ENCODE measurements around the gene SND1. TPM values are rescaled to one million over a fixed set of nuclear protein-coding genes. Genes with fewer than 3 reads are reported as not detected.

SND1 gene
- total and polyA plus RNA-seq, 2 donors (not counting 1 experiment from before 2014, with no cell fraction given), result 137 to 174 TPM

GRCh38 chr7:128037880-128038619 is 386.1 kb downstream of the SND1 start:
- no peaks in the 10 kb centered on the region for H3K36me3 ChIP-seq (ENCODE audit: control insufficient read depth, insufficient read depth, low read length)
- no peaks in the 10 kb centered on the region for H3K9me3 ChIP-seq (ENCODE audit: control insufficient read depth, insufficient read depth, low read depth, low read length)
- H4K20me1 ChIP-seq (ENCODE audit: control insufficient read depth, extremely low read depth, insufficient read depth, low read length), result no peaks in the 10 kb centered on the region
- TF ChIP-seq CTCF (conservative IDR thresholded peaks at IDR 0.05 in 1 of 2, IDR thresholded peaks at IDR 0.05 in 1 of 2; ENCODE audit: low read depth in 1 of 2, low read length in 2 of 2), result no peak
- TF ChIP-seq EZH2 (IDR thresholded peaks at IDR 0.05; ENCODE audit: low read length, missing control alignments), result no peak
- no peak for DNase-seq (ENCODE audit: low read depth in 2 of 2)
- H3K27me3 ChIP-seq (ENCODE audit: control insufficient read depth, insufficient read depth, low read length), result no peaks in the 10 kb centered on the region
- H3K9ac ChIP-seq (ENCODE audit: insufficient read depth, low read length), result no peak overlapping the region
- peaks cover 2% of the 10 kb centered on the region for H3K4me1 ChIP-seq (ENCODE audit: control insufficient read depth, extremely low read depth, insufficient read depth, low read length)
- no peak overlapping the region for H2AFZ ChIP-seq (ENCODE audit: low read length)
- H3K4me2 ChIP-seq (ENCODE audit: extremely low read depth, insufficient read depth, low read length), result no peak overlapping the region
- H3K4me3 ChIP-seq (replicated peaks in 1 of 4; ENCODE audit: control extremely low read depth in 1 of 4, insufficient read depth in 1 of 4, low read depth in 3 of 4, low read length in 4 of 4), result no peak overlapping the region
- H3K27ac ChIP-seq (ENCODE audit: insufficient read depth, low read length), result no peak overlapping the region
- H3K79me2 ChIP-seq (ENCODE audit: control insufficient read depth, insufficient read depth, low read length), result no peaks in the 10 kb centered on the region

GRCh38 chr7:128039544-128039953 is 387.6 kb downstream of the SND1 start:
- no peak for DNase-seq (ENCODE audit: low read depth in 2 of 2)
- no peak overlapping the region for H3K9ac ChIP-seq (ENCODE audit: insufficient read depth, low read length)
- no peak overlapping the region for H2AFZ ChIP-seq (ENCODE audit: low read length)
- H3K4me2 ChIP-seq (ENCODE audit: extremely low read depth, insufficient read depth, low read length), result no peak overlapping the region
- peaks cover 2% of the 10 kb centered on the region for H3K4me1 ChIP-seq (ENCODE audit: control insufficient read depth, extremely low read depth, insufficient read depth, low read length)
- TF ChIP-seq CTCF (conservative IDR thresholded peaks at IDR 0.05 in 1 of 2, IDR thresholded peaks at IDR 0.05 in 1 of 2; ENCODE audit: low read depth in 1 of 2, low read length in 2 of 2) (no peak), EZH2 (IDR thresholded peaks at IDR 0.05; ENCODE audit: low read length, missing control alignments) (no peak)
- H3K4me3 ChIP-seq (replicated peaks in 1 of 4; ENCODE audit: control extremely low read depth in 1 of 4, insufficient read depth in 1 of 4, low read depth in 3 of 4, low read length in 4 of 4), result no peak overlapping the region
- no peaks in the 10 kb centered on the region for H3K79me2 ChIP-seq (ENCODE audit: control insufficient read depth, insufficient read depth, low read length)
- no peaks in the 10 kb centered on the region for H3K9me3 ChIP-seq (ENCODE audit: control insufficient read depth, insufficient read depth, low read depth, low read length)
- H3K27ac ChIP-seq (ENCODE audit: insufficient read depth, low read length), result no peak overlapping the region
- no peaks in the 10 kb centered on the region for H3K36me3 ChIP-seq (ENCODE audit: control insufficient read depth, insufficient read depth, low read length)
- no peaks in the 10 kb centered on the region for H3K27me3 ChIP-seq (ENCODE audit: control insufficient read depth, insufficient read depth, low read length)
- no peaks in the 10 kb centered on the region for H4K20me1 ChIP-seq (ENCODE audit: control insufficient read depth, extremely low read depth, insufficient read depth, low read length)

- H2AFZ ChIP-seq (ENCODE audit: low read length), result no peak overlapping the region
- no peaks in the 10 kb centered on the region for H3K36me3 ChIP-seq (ENCODE audit: control insufficient read depth, insufficient read depth, low read length)
- no peak overlapping the region for H3K4me3 ChIP-seq (replicated peaks in 1 of 4; ENCODE audit: control extremely low read depth in 1 of 4, insufficient read depth in 1 of 4, low read depth in 3 of 4, low read length in 4 of 4)
- no peak overlapping the region for H3K9ac ChIP-seq (ENCODE audit: insufficient read depth, low read length)
- H3K4me2 ChIP-seq (ENCODE audit: extremely low read depth, insufficient read depth, low read length), result no peak overlapping the region
- no peaks in the 10 kb centered on the region for H3K9me3 ChIP-seq (ENCODE audit: control insufficient read depth, insufficient read depth, low read depth, low read length)
- H3K27me3 ChIP-seq (ENCODE audit: control insufficient read depth, insufficient read depth, low read length), result no peaks in the 10 kb centered on the region
- TF ChIP-seq EZH2 (IDR thresholded peaks at IDR 0.05; ENCODE audit: low read length, missing control alignments) (no peak), CTCF (conservative IDR thresholded peaks at IDR 0.05 in 1 of 2, IDR thresholded peaks at IDR 0.05 in 1 of 2; ENCODE audit: low read depth in 1 of 2, low read length in 2 of 2) (no peak)
- H4K20me1 ChIP-seq (ENCODE audit: control insufficient read depth, extremely low read depth, insufficient read depth, low read length), result no peaks in the 10 kb centered on the region
- H3K79me2 ChIP-seq (ENCODE audit: control insufficient read depth, insufficient read depth, low read length), result no peaks in the 10 kb centered on the region
- H3K27ac ChIP-seq (ENCODE audit: insufficient read depth, low read length), result no peak overlapping the region
- H3K4me1 ChIP-seq (ENCODE audit: control insufficient read depth, extremely low read depth, insufficient read depth, low read length), result peaks cover 2% of the 10 kb centered on the region
- DNase-seq (ENCODE audit: low read depth in 2 of 2), result no peak
These were observed 388.2 kb downstream of the SND1 start for GRCh38 chr7:128040205-128040604.
